H1 (cell line): ENCODE data around the gene RHBG. TPM values are rescaled to one million over a fixed set of nuclear protein-coding genes. Genes with fewer than 3 reads are reported as not detected.

ENCODE experiments used
- CHD2 ChIP-seq: IDR thresholded peaks from 2 replicates; pipeline ENCODE4 v1.6.1; 2012; ENCODE audit warnings: low read length, improper control_type of control experiment
- CTBP2 ChIP-seq: IDR thresholded peaks from 2 replicates; pipeline ENCODE4 v1.7.0; 2011; ENCODE audit warnings: borderline replicate concordance, mild to moderate bottlenecking, moderate library complexity, mixed read lengths, low read length; ENCODE audit not compliant: insufficient read depth, insufficient read length
- RFX5 ChIP-seq: IDR thresholded peaks from 2 replicates; pipeline ENCODE4 v1.6.1; 2011; ENCODE audit warnings: low read depth, low read length, improper control_type of control experiment, borderline replicate concordance
- SIN3A ChIP-seq, 2 experiments: IDR thresholded peaks in 1 of 2; conservative IDR thresholded peaks in 1 of 2; 2 replicates each; pipeline ENCODE4 v1.6.1; 2011 to 2012; ENCODE audit warnings: low read length in 2 of 2, improper control_type of control experiment in 1 of 2, low read depth in 1 of 2, mild to moderate bottlenecking in 1 of 2
- TCF12 ChIP-seq: IDR thresholded peaks from 2 replicates; pipeline ENCODE4 v1.6.1; 2011; ENCODE audit warnings: low read depth, mild to moderate bottlenecking, low read length
- TEAD4 ChIP-seq: IDR thresholded peaks from 2 replicates; pipeline ENCODE4 v1.6.1; 2012; ENCODE audit warnings: low read depth, low read length, inconsistent platforms, mixed read lengths
- polyA plus RNA-seq, 7 experiments: library from polyadenylated mRNA; depleted of rRNA in 3 of 7; stranded (reverse) in 5 of 7; unstranded in 2 of 7; fragments of >200 nt in 5 of 7; fragments of 200-250 nt in 2 of 7; gene quantifications; 1 replicate in 5 of 7; 2 replicates in 1 of 7; 4 replicates in 1 of 7; pipeline versions ENCODE4 v1.2.1 to v1.2.3, GENCODE V29; 2011 to 2013; ENCODE audit warnings: missing spikeins in 2 of 7, mixed read lengths in 2 of 7
- total RNA-seq: library from RNA; stranded (reverse); fragmentation: NEBNext Ultra II Directional; extraction: Animal tissue kit (Norgen Biotek cat#: 25700); gene quantifications from 2 replicates; pipeline ENCODE4 v1.2.1, GENCODE V29; 2021

The RHBG gene
- total and polyA plus RNA-seq, 2 of the 8 experiments (the other 6 are each of a cell fraction or from before 2014, with no cell fraction given), result 2.6 to 2.7 TPM

- TF ChIP-seq CTBP2, result no peak
- TF ChIP-seq TCF12, result no peak
- no peak for TF ChIP-seq TEAD4
- TF ChIP-seq RFX5, result no peak
- no peak for TF ChIP-seq CHD2
- no peak for TF ChIP-seq SIN3A (conservative IDR thresholded peaks at IDR 0.05 in 1 of 2, IDR thresholded peaks at IDR 0.05 in 1 of 2; ENCODE audit: low read depth in 1 of 2, low read length in 2 of 2)
Measured at GRCh38 chr1:156373546-156373945, 4.5 kb downstream of the RHBG start (continued).
